GM23338 (cell line): Measurements from ENCODE around the gene TRMT44.

Source experiments
- CREB1 ChIP-seq: fragments of 250-450 bp; sonication (Bioruptor Pico); IDR thresholded peaks from 2 replicates; pipeline ENCODE4 v1.5.0; 2020; ENCODE audit warnings: low read depth, mild to moderate bottlenecking, moderate library complexity
- CTCF ChIP-seq, 2 experiments: fragments of 200-600 bp in 1 of 2; sonication (generic) in 1 of 2; conservative IDR thresholded peaks; 2 replicates each; pipeline versions ENCODE4 v1.5.1 to v1.6.1; 2016 to 2017; ENCODE audit warnings: antibody characterized with exemption in 2 of 2, low read depth in 2 of 2, mild to moderate bottlenecking in 2 of 2, moderate library complexity in 1 of 2
- EZH2 ChIP-seq: fragments of 200-600 bp; sonication (generic); IDR thresholded peaks from one replicate; pipeline ENCODE4 v1.8.0; 2017; ENCODE audit warnings: antibody characterized with exemption, mild to moderate bottlenecking, low read depth; ENCODE audit not compliant: unreplicated experiment
- EZH2phosphoT487 ChIP-seq: fragments of 200-600 bp; sonication (generic); IDR thresholded peaks from one replicate; pipeline ENCODE4 v1.8.1; 2018; ENCODE audit warnings: antibody characterized with exemption; ENCODE audit not compliant: unreplicated experiment
- JUNB ChIP-seq: IDR thresholded peaks from one replicate; pipeline ENCODE4 v1.6.1; 2016; ENCODE audit warnings: antibody characterized with exemption; ENCODE audit not compliant: unreplicated experiment
- POLR2AphosphoS5 ChIP-seq: IDR thresholded peaks from 2 replicates; pipeline ENCODE4 v1.6.1; 2016; ENCODE audit warnings: antibody characterized with exemption, low read depth
- REST ChIP-seq: IDR thresholded peaks from one replicate; pipeline ENCODE4 v1.6.1; 2018; ENCODE audit warnings: antibody characterized with exemption; ENCODE audit not compliant: unreplicated experiment
- STAT1 ChIP-seq: IDR thresholded peaks from one replicate; pipeline ENCODE4 v1.6.1; 2016; ENCODE audit warnings: antibody characterized with exemption; ENCODE audit not compliant: unreplicated experiment

- TF ChIP-seq CTCF (conservative IDR thresholded peaks at IDR 0.05; ENCODE audit: low read depth in 2 of 2) (no peak), POLR2AphosphoS5 (no peak), REST (no peak), CREB1 (no peak), EZH2 (no peak), EZH2phosphoT487 (no peak), JUNB (no peak), STAT1 (no peak)
Observed at GRCh38 chr4:8409264-8410065, 31.1 kb upstream of the TRMT44 start.
